B cell (primary cell): Measurements from ENCODE around the gene C1orf115.

ENCODE experiments used
- CTCF ChIP-seq: fragments of 200-600 bp; IDR thresholded peaks from one replicate; pipeline ENCODE4 v1.8.0; 2022; ENCODE audit warnings: antibody characterized with exemption, mild to moderate bottlenecking
- EZH2 ChIP-seq: IDR thresholded peaks from 2 replicates; pipeline ENCODE4 v1.6.1; 2012; ENCODE audit warnings: borderline replicate concordance, low read depth, mild to moderate bottlenecking, moderate library complexity, low read length; ENCODE audit not compliant: insufficient read depth, poor library complexity, severe bottlenecking

- TF ChIP-seq CTCF (no peak), EZH2 (no peak)
Measured at GRCh38 chr1:220701974-220702373, 11.8 kb downstream of the C1orf115 start.
